ENCODE results near the gene ARHGAP28.

DNA sequence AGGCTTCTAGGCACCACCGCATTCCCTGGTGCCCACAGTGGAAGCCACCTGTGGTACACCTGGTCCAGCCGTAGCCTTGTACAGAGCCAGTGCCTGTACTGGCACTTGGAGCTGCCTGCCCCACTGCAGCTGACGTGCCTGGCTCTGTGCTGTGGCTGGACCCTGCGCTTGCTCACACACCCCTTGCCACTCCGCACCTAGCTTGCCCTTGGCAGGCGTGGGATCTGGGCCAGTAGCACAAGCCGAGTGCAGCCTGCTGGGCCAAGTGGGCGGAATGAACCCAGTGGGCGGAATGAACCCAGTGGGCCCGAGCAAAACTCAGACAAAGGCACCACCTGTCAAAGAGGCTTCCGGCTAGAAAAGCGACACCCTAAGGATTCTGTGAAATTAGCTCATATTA is 126.3 kb downstream of the ARHGAP28 start:
- TF ChIP-seq, protein P1, sequence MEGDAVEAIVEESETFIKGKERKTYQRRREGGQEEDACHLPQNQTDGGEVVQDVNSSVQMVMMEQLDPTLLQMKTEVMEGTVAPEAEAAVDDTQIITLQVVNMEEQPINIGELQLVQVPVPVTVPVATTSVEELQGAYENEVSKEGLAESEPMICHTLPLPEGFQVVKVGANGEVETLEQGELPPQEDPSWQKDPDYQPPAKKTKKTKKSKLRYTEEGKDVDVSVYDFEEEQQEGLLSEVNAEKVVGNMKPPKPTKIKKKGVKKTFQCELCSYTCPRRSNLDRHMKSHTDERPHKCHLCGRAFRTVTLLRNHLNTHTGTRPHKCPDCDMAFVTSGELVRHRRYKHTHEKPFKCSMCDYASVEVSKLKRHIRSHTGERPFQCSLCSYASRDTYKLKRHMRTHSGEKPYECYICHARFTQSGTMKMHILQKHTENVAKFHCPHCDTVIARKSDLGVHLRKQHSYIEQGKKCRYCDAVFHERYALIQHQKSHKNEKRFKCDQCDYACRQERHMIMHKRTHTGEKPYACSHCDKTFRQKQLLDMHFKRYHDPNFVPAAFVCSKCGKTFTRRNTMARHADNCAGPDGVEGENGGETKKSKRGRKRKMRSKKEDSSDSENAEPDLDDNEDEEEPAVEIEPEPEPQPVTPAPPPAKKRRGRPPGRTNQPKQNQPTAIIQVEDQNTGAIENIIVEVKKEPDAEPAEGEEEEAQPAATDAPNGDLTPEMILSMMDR (conservative IDR thresholded peaks at IDR 0.05): no peak
- TF ChIP-seq ZFX (IDR thresholded peaks at IDR 0.05): no peak

All from C4-2B (cell line).